Mucosa of descending colon (tissue), 3 donors: ENCODE measurements around the gene CALML3. TPM values are rescaled to one million over a fixed set of nuclear protein-coding genes. Genes with fewer than 3 reads are reported as not detected.
A peak's percentile ranks its signal among the peaks of the same experiment; 100 is the strongest.

ENCODE experiments used
- ATAC-seq: fragments of 200-7000 bp; cut with Tn5 transposase; one replicate; pipeline ENCODE4 v1.9.1; 2020; ENCODE audit warnings: mild to moderate bottlenecking, moderate library complexity
- DNase-seq, 3 donors: peaks; one replicate each; pipeline ENCODE4 v3.0.0-alpha.2; 2020
- H3K36me3 ChIP-seq: fragments of 200-600 bp; one replicate; pipeline ENCODE4 v1.8.0; 2021; ENCODE audit warnings: low read depth, mild to moderate bottlenecking
- H3K4me1 ChIP-seq: fragments of 200-600 bp; one replicate; pipeline ENCODE4 v1.8.0; 2021; ENCODE audit warnings: low read depth, mild to moderate bottlenecking
- H3K4me3 ChIP-seq: fragments of 200-600 bp; one replicate; pipeline ENCODE4 v1.8.0; 2021; ENCODE audit warnings: mild to moderate bottlenecking
- H3K9me3 ChIP-seq: fragments of 200-600 bp; one replicate; pipeline ENCODE4 v1.8.0; 2021; ENCODE audit warnings: mild to moderate bottlenecking
- CTCF ChIP-seq: fragments of 200-600 bp; IDR thresholded peaks from one replicate; pipeline ENCODE4 v1.8.0; 2022; ENCODE audit warnings: antibody characterized with exemption, mild to moderate bottlenecking
- intact Hi-C, 2 donors: fragments of 100-400 bp; cut with DNase I in 1 of 2; cut with micrococcal nuclease in 1 of 2; formaldehyde crosslinking; loops; one replicate each; pipeline versions ENCODE4 v1.11.0 to v1.11.1; 2022; cut with DNase I, micrococcal nuclease
- total RNA-seq, 3 donors: library from RNA; stranded (reverse); fragmentation: NEBNext Ultra II Directional in 2 of 3; extraction: Animal tissue kit (Norgen Biotek cat#: 25700) in 2 of 3; gene quantifications; one replicate each; pipeline versions ENCODE4 v1.2.1 to v1.2.4, GENCODE V29; 2021 to 2023
- donor health status: DM: no; HTN: no; CAD: no; lungs with moderate emphysema.
- donor health status: DM: no; HTN: no; CAD: no.
- donor health status: DM: no; HTN: yes; CAD: no.

The CALML3 gene
- total RNA-seq, 3 donors from 2014 or later: 0.09 to 0.17 TPM; not detected in 1

DNA sequence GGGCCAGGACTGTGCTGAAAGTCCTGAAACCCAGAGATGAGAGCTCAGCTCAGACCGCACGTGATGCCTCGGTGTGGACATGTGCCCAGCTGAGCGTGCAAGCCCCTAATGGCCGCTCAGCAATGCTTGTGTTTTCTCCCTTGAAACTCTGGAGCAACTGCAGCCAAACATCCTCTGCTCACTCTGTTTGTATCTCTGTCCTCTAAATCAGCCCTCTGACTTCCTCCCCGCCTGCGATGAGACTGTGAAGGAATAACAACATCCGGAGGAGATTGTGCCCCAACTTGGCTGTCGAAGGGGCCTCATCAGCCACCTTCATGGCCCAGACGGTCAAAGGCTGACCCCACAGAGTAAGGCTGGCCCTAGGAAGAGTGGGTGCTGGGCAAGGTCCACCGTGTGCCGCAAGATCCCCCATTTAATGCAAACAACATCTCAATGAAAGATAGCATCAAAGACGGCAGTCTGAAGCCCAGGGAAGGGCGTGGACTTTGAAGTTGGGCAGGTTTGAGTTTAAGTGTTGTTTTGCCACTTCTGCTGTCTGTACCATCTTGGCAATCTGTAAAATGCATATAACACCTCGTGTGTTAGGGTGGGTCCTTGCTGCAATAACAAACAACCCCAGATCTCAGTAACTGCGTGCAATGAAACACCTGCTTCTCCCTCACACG lies 39.9 kb downstream of the CALML3 start:
- ATAC-seq (peak; percentile 51), DNase-seq (no peak)
- no peaks in the 10 kb centered on the region for H3K9me3 ChIP-seq
- H3K4me3 ChIP-seq: no peak overlapping the region
- intact Hi-C loops: no loop called here
- H3K4me1 ChIP-seq: no peaks in the 10 kb centered on the region
- no peak for TF ChIP-seq CTCF
- no peaks in the 10 kb centered on the region for H3K36me3 ChIP-seq

GRCh38 chr10:5565205-5565545 lies 40.4 kb downstream of the CALML3 start:
- Histone ChIP-seq H3K36me3 (no peaks in the 10 kb centered on the region), H3K9me3 (no peaks in the 10 kb centered on the region), H3K4me1 (no peaks in the 10 kb centered on the region), H3K4me3 (no peak overlapping the region)
- ATAC-seq (no peak), DNase-seq (peak in 2 of 3 donors; percentile 12 to 27)
- intact Hi-C loops: no loop called here
- TF ChIP-seq CTCF: no peak

- ATAC-seq (no peak), DNase-seq (peak in 1 of 3 donors; percentile 42)
- Histone ChIP-seq H3K9me3 (no peaks in the 10 kb centered on the region), H3K36me3 (no peaks in the 10 kb centered on the region), H3K4me1 (no peaks in the 10 kb centered on the region), H3K4me3 (no peak overlapping the region)
- intact Hi-C loops: no loop called here
- no peak for TF ChIP-seq CTCF
These were observed 41.2 kb downstream of the CALML3 start for GRCh38 chr10:5565671-5566581.

DNA sequence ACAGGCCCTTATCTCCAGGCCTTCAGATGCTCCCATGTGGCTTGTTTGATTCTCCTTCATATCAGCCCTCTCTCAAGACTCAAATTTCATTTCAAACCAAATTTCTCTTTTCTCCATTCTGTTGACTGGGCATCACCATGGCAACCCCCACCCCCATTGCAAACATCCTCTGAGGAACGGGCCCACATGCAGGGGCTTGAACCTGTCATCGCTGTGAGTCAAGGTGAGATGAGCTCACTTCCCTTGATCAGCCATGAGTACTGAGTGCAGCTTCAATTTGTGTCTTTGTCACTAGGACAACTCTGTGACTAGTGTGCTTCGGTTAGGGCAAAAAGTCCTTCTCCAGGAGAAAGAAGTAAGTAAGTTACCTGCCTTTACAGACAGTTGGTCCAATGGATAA lies 41.9 kb downstream of the CALML3 start:
- no peaks in the 10 kb centered on the region for H3K36me3 ChIP-seq
- ATAC-seq: no peak
- intact Hi-C loops: no loop called here
- H3K9me3 ChIP-seq: no peaks in the 10 kb centered on the region
- TF ChIP-seq CTCF: no peak
- H3K4me1 ChIP-seq: no peaks in the 10 kb centered on the region
- H3K4me3 ChIP-seq: no peak overlapping the region
- no peak for DNase-seq

DNA sequence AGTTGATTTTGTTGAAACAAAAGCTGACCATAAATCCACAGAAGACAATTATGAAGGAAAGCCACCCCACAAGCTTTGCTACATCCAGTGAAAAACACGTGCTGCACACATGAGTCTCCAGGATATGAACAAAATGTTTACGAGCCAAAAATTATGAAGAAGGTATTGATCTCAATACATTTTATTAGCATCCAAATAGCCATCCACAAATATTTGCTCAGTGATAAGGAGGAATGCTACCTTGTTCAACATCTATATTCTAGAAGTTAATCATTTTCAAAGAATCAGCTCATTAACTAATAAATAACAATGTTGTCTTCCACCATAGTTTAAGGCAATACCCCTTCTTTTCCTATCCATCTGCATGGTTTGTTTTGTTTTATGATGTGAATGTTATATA lies 42.7 kb downstream of the CALML3 start:
- intact Hi-C loops: no loop called here
- Histone ChIP-seq H3K4me1 (no peaks in the 10 kb centered on the region), H3K9me3 (no peaks in the 10 kb centered on the region), H3K36me3 (no peaks in the 10 kb centered on the region), H3K4me3 (no peak overlapping the region)
- no peak for DNase-seq
- ATAC-seq: no peak
- no peak for TF ChIP-seq CTCF
